H9 (cell line): ENCODE data around the gene PBX4. TPM values are rescaled to one million over a fixed set of nuclear protein-coding genes. Genes with fewer than 3 reads are reported as not detected.

ENCODE experiments used
- DNase-seq: peaks from one replicate; pipeline ENCODE4 v3.0.0-alpha.2; 2017
- H2AFZ ChIP-seq: one replicate; pipeline ENCODE4 v1.6.1; 2013; ENCODE audit warnings: mild to moderate bottlenecking, low read length, control low read depth, moderate library complexity
- H2AK5ac ChIP-seq: 2 replicates; pipeline ENCODE4 v1.6.1; 2013; ENCODE audit warnings: low read length, control low read depth, mixed read lengths; ENCODE audit not compliant: insufficient read length
- H2BK120ac ChIP-seq: one replicate; pipeline ENCODE4 v1.6.1; 2013; ENCODE audit warnings: low read depth, mild to moderate bottlenecking, low read length, control low read depth, inconsistent platforms; ENCODE audit not compliant: poor library complexity, severe bottlenecking
- H2BK12ac ChIP-seq: 2 replicates; pipeline ENCODE4 v1.6.1; 2013; ENCODE audit warnings: low read length, control low read depth, mixed read lengths, low read depth; ENCODE audit not compliant: insufficient read length
- H2BK15ac ChIP-seq: 2 replicates; pipeline ENCODE4 v1.6.1; 2013; ENCODE audit warnings: low read depth, low read length, control low read depth
- H2BK20ac ChIP-seq: one replicate; pipeline ENCODE4 v1.6.1; 2013; ENCODE audit warnings: low read depth, mild to moderate bottlenecking, low read length, control low read depth, inconsistent platforms; ENCODE audit not compliant: poor library complexity, severe bottlenecking
- H2BK5ac ChIP-seq: 2 replicates; pipeline ENCODE4 v1.6.1; 2013; ENCODE audit warnings: low read length, control low read depth, mixed read lengths; ENCODE audit not compliant: insufficient read length
- H3K14ac ChIP-seq: 2 replicates; pipeline ENCODE4 v1.6.1; 2013; ENCODE audit warnings: low read length, control low read depth; ENCODE audit not compliant: insufficient read depth
- H3K18ac ChIP-seq: 2 replicates; pipeline ENCODE4 v1.6.1; 2013; ENCODE audit warnings: low read depth, mild to moderate bottlenecking, mixed read lengths, low read length, control low read depth; ENCODE audit not compliant: insufficient read length
- H3K23ac ChIP-seq: 2 replicates; pipeline ENCODE4 v1.6.1; 2013; ENCODE audit warnings: low read length, control low read depth, mixed read lengths, low read depth; ENCODE audit not compliant: insufficient read length
- H3K23me2 ChIP-seq: 2 replicates; pipeline ENCODE4 v1.6.1; 2013; ENCODE audit warnings: low read depth, mild to moderate bottlenecking, mixed read lengths, low read length, control low read depth; ENCODE audit not compliant: insufficient read length, poor library complexity, severe bottlenecking
- H3K27ac ChIP-seq: 2 replicates; pipeline ENCODE4 v1.5.1; 2013; ENCODE audit warnings: low read length, control low read depth, mixed read lengths, low read depth; ENCODE audit not compliant: insufficient read length
- H3K27me3 ChIP-seq: 2 replicates; pipeline ENCODE4 v1.6.1; 2013; ENCODE audit warnings: low read length, control low read depth, inconsistent platforms; ENCODE audit not compliant: insufficient read depth
- H3K4ac ChIP-seq: 2 replicates; pipeline ENCODE4 v1.6.1; 2013; ENCODE audit warnings: low read depth, mild to moderate bottlenecking, control low read depth, inconsistent platforms, low read length, moderate library complexity
- H3K4me1 ChIP-seq: 2 replicates; pipeline ENCODE4 v1.6.1; 2013; ENCODE audit warnings: low read length, control low read depth, inconsistent platforms; ENCODE audit not compliant: insufficient read depth
- H3K4me2 ChIP-seq: 2 replicates; pipeline ENCODE4 v1.6.1; 2013; ENCODE audit warnings: low read length, control low read depth, mixed read lengths; ENCODE audit not compliant: insufficient read length, insufficient read depth
- H3K56ac ChIP-seq: 2 replicates; pipeline ENCODE4 v1.6.1; 2013; ENCODE audit warnings: low read depth, mild to moderate bottlenecking, mixed read lengths, low read length, control low read depth; ENCODE audit not compliant: insufficient read length
- H3K79me1 ChIP-seq: 2 replicates; pipeline ENCODE4 v1.6.1; 2013; ENCODE audit warnings: low read depth, mild to moderate bottlenecking, moderate library complexity, low read length, control low read depth, inconsistent platforms; ENCODE audit not compliant: insufficient read depth, poor library complexity, severe bottlenecking
- H3K79me2 ChIP-seq: 2 replicates; pipeline ENCODE4 v1.6.1; 2013; ENCODE audit warnings: low read length, control low read depth, inconsistent platforms; ENCODE audit not compliant: insufficient read depth
- H3K9ac ChIP-seq: 2 replicates; pipeline ENCODE4 v1.6.1; 2013; ENCODE audit warnings: low read length, control low read depth, mixed read lengths; ENCODE audit not compliant: insufficient read length; ENCODE audit errors: extremely low read depth
- H3K9me3 ChIP-seq: one replicate; pipeline ENCODE4 v1.6.1; 2013; ENCODE audit warnings: low read depth, low read length, inconsistent platforms; ENCODE audit not compliant: control insufficient read depth
- H3T11ph ChIP-seq: one replicate; pipeline ENCODE4 v1.6.1; 2013; ENCODE audit warnings: mild to moderate bottlenecking, low read length, control low read depth, inconsistent platforms
- H4K20me1 ChIP-seq: one replicate; pipeline ENCODE4 v1.6.1; 2013; ENCODE audit not compliant: control insufficient read depth, insufficient read length, insufficient read depth
- H4K5ac ChIP-seq: 2 replicates; pipeline ENCODE4 v1.6.1; 2013; ENCODE audit warnings: low read depth, mild to moderate bottlenecking, mixed read lengths, low read length, control low read depth; ENCODE audit not compliant: insufficient read length
- H4K8ac ChIP-seq: replicated peaks from 2 replicates; pipeline ENCODE4 v1.6.1; 2013; ENCODE audit warnings: low read length, control low read depth, mixed read lengths, low read depth; ENCODE audit not compliant: insufficient read length
- H4K91ac ChIP-seq: 2 replicates; pipeline ENCODE4 v1.6.1; 2013; ENCODE audit warnings: low read depth, mild to moderate bottlenecking, moderate library complexity, mixed read lengths, low read length, control low read depth; ENCODE audit not compliant: insufficient read length
- H3K27ac Mint-ChIP-seq, 3 experiments: 2 replicates in 2 of 3; 3 replicates in 1 of 3; pipeline ENCODE4 v1.8.0; 2020 to 2021; ENCODE audit warnings: mixed read lengths in 3 of 3, mild to moderate bottlenecking in 1 of 3, moderate library complexity in 1 of 3
- H3K27me3 Mint-ChIP-seq: 2 replicates; pipeline ENCODE4 v1.8.0; 2021; ENCODE audit warnings: low read depth, mild to moderate bottlenecking, moderate library complexity, mixed read lengths
- H3K36me3 Mint-ChIP-seq, 3 experiments: 2 replicates in 2 of 3; 3 replicates in 1 of 3; pipeline ENCODE4 v1.8.0; 2020 to 2021; ENCODE audit warnings: low read depth in 3 of 3, mixed read lengths in 3 of 3; ENCODE audit not compliant: insufficient read depth in 1 of 3
- H3K4me1 Mint-ChIP-seq, 2 experiments: 2 replicates each; pipeline ENCODE4 v1.8.0; 2020; ENCODE audit warnings: mixed read lengths in 2 of 2
- H3K4me3 Mint-ChIP-seq, 2 experiments: 2 replicates in 1 of 2; 3 replicates in 1 of 2; pipeline ENCODE4 v1.8.0; 2020 to 2021; ENCODE audit warnings: mild to moderate bottlenecking in 2 of 2, mixed read lengths in 2 of 2, moderate library complexity in 1 of 2
- H3K9me3 Mint-ChIP-seq, 2 experiments: 2 replicates in 1 of 2; 3 replicates in 1 of 2; pipeline ENCODE4 v1.8.0; 2020; ENCODE audit warnings: mild to moderate bottlenecking in 2 of 2, mixed read lengths in 2 of 2, moderate library complexity in 1 of 2
- WGBS: extraction: QIAGEN DNeasy Blood & Tissue Kit; methylation state at CpG from one replicate; pipeline ENCODE4 v1.1.7; 2013; ENCODE audit warnings: missing lambda C conversion rate, low lambda C conversion rate, mixed read lengths; ENCODE audit not compliant: insufficient read length; ENCODE audit errors: extremely low coverage; 5-methylcytosine and 5-hydroxymethylcytosine counted together
- total RNA-seq: library from RNA; stranded (reverse); gene quantifications from 2 replicates; pipeline ENCODE4 v1.2.1, GENCODE V29; 2021
- TF ChIP-seq, protein P1 (sequence below): fragments of 200-600 bp; sonication (generic); conservative IDR thresholded peaks from 3 replicates; pipeline ENCODE4 v1.8.0; 2021; ENCODE audit warnings: antibody characterized with exemption, mild to moderate bottlenecking

The PBX4 gene
- total RNA-seq, 1 experiment from 2014 or later: 3.3 TPM

DNA sequence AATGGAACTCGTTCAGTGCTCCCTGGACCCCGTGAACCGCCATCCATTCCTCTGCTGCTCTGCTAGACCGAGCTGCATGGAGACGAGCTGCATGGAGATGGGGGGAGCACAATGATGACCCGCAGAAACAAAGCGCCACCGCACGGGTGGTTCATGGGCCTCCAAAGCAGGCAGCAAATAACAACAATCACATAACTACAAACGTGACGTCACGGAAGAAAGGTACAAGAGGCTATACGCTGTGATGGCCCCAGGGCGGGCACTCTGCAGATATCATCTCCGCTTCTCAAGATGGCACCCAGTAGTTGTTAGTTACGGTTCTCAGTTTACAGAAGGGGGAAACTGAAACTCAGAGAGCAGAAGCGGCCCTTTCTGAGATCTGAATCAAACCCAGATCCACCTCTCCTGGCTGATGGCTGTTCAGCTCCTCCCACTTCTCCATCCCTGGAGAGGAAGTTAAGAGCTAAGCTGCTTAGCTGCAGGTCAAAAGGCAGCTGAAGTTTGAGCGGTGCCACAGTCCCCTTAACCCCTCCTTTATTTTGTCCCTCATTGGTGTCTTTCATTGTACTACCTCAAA is 43.3 kb upstream of the PBX4 start:
- H3K27ac Mint-ChIP-seq: peak overlapping the region in 2 of 3 experiments; percentile 9 to 48; a peak in 3 of 7 replicates
- H2AK5ac ChIP-seq: no peak overlapping the region

More for the DNA sequence above, 43.3 kb upstream of the PBX4 start:
- no CpG with 5 or more reads among the region's 18 CpGs for WGBS
- Histone ChIP-seq H3K79me2 (peaks cover 20% of the 10 kb centered on the region; the same call in 1 of the 2 replicates), H3K27me3 (no peaks in the 10 kb centered on the region), H3K9me3 (no peaks in the 10 kb centered on the region), H3K27ac (no peak overlapping the region), H4K91ac (no peak overlapping the region), H3K4me1 (peaks cover 6% of the 10 kb centered on the region; the same call in 1 of the 2 replicates), H3K23ac (no peak overlapping the region), H3K4me2 (peak overlapping the region; percentile 89), H4K5ac (no peak overlapping the region), H3T11ph (no peak overlapping the region), H2BK5ac (no peak overlapping the region), H4K20me1 (no peaks in the 10 kb centered on the region), H3K4ac (no peak overlapping the region), H3K9ac (no peak overlapping the region), H3K56ac (no peak overlapping the region), H2BK15ac (no peak overlapping the region), H2AFZ (no peak overlapping the region), H3K14ac (no peak overlapping the region), H3K18ac (no peak overlapping the region), H4K8ac (no peak overlapping the region), H2BK120ac (no peak overlapping the region), H2BK20ac (no peak overlapping the region), H3K23me2 (no peaks in the 10 kb centered on the region), H2BK12ac (no peak overlapping the region), H3K79me1 (peaks cover 5% of the 10 kb centered on the region)
- peaks cover 24 to 44% (median 39%) of the 10 kb centered on the region in 3 experiments for H3K36me3 Mint-ChIP-seq
- peak; percentile 26 for DNase-seq
- H3K9me3 Mint-ChIP-seq: no peaks in the 10 kb centered on the region
- TF ChIP-seq, protein P1, sequence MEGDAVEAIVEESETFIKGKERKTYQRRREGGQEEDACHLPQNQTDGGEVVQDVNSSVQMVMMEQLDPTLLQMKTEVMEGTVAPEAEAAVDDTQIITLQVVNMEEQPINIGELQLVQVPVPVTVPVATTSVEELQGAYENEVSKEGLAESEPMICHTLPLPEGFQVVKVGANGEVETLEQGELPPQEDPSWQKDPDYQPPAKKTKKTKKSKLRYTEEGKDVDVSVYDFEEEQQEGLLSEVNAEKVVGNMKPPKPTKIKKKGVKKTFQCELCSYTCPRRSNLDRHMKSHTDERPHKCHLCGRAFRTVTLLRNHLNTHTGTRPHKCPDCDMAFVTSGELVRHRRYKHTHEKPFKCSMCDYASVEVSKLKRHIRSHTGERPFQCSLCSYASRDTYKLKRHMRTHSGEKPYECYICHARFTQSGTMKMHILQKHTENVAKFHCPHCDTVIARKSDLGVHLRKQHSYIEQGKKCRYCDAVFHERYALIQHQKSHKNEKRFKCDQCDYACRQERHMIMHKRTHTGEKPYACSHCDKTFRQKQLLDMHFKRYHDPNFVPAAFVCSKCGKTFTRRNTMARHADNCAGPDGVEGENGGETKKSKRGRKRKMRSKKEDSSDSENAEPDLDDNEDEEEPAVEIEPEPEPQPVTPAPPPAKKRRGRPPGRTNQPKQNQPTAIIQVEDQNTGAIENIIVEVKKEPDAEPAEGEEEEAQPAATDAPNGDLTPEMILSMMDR: no peak
- peaks cover 19 to 20% of the 10 kb centered on the region in 2 experiments for H3K4me1 Mint-ChIP-seq
- H3K27me3 Mint-ChIP-seq: no peaks in the 10 kb centered on the region
- H3K4me3 Mint-ChIP-seq: peak overlapping the region; percentile 86 to 95
